ENCODE results near the gene ZNF628.
"Not testable (repeated sequence)": the region's sequence is repeated elsewhere in the genome, so short reads cannot be mapped to it uniquely, and the experiment has no call there.

Gene ZNF628

GRCh38 chr19:55494172-55494761 is 17.9 kb downstream of the ZNF628 start:
- Histone ChIP-seq H4K20me1 (ENCODE audit: insufficient read depth, low read length, poor library complexity, severe bottlenecking) (no peaks in the 10 kb centered on the region), H3K27me3 (ENCODE audit: insufficient read depth, low read length, poor library complexity, severe bottlenecking) (no peaks in the 10 kb centered on the region), H3K36me3 (ENCODE audit: insufficient read depth, low read length) (no peaks in the 10 kb centered on the region), H3K9me2 (replicated peaks; ENCODE audit: low read depth, low read length) (no peaks in the 10 kb centered on the region), H3K4me1 (ENCODE audit: insufficient read depth, low read length, poor library complexity, severe bottlenecking) (no peaks in the 10 kb centered on the region), H3K4me2 (ENCODE audit: low read depth, low read length, poor library complexity, severe bottlenecking) (no peak overlapping the region), H3K4me3 (ENCODE audit: low read length, poor library complexity, severe bottlenecking) (no peak overlapping the region), H3K9ac (ENCODE audit: low read depth, low read length, poor library complexity, severe bottlenecking) (no peak overlapping the region), H3K79me2 (ENCODE audit: insufficient read depth, low read length) (no peaks in the 10 kb centered on the region), H3F3A (ENCODE audit: low read depth) (no peaks in the 10 kb centered on the region), H3K9me3 (ENCODE audit: insufficient read depth, low read depth, low read length) (no peaks in the 10 kb centered on the region), H2AFZ (ENCODE audit: low read length) (no peak overlapping the region)
- TF ChIP-seq CTCF (conservative IDR thresholded peaks at IDR 0.05; ENCODE audit: low read length) (no peak), EZH2phosphoT487 (IDR thresholded peaks at IDR 0.05; ENCODE audit: borderline replicate concordance) (no peak)

GRCh38 chr19:55495646-55496349 is 19.4 kb downstream of the ZNF628 start:
- no peaks in the 10 kb centered on the region for H4K20me1 ChIP-seq (ENCODE audit: insufficient read depth, low read length, poor library complexity, severe bottlenecking)
- H3K79me2 ChIP-seq (ENCODE audit: insufficient read depth, low read length) = peaks cover under 1% of the 10 kb centered on the region; the same call in 1 of the 2 replicates
- H3K4me2 ChIP-seq (ENCODE audit: low read depth, low read length, poor library complexity, severe bottlenecking) = no peak overlapping the region
- H3K36me3 ChIP-seq (ENCODE audit: insufficient read depth, low read length) = no peaks in the 10 kb centered on the region
- no peaks in the 10 kb centered on the region for H3K9me2 ChIP-seq (replicated peaks; ENCODE audit: low read depth, low read length)
- H3K4me1 ChIP-seq (ENCODE audit: insufficient read depth, low read length, poor library complexity, severe bottlenecking) = peaks cover 4% of the 10 kb centered on the region
- no peak overlapping the region for H3K4me3 ChIP-seq (ENCODE audit: low read length, poor library complexity, severe bottlenecking)
- H3K27me3 ChIP-seq (ENCODE audit: insufficient read depth, low read length, poor library complexity, severe bottlenecking) = no peaks in the 10 kb centered on the region
- no peak overlapping the region for H3K9ac ChIP-seq (ENCODE audit: low read depth, low read length, poor library complexity, severe bottlenecking)
- no peaks in the 10 kb centered on the region for H3F3A ChIP-seq (ENCODE audit: low read depth)
- H2AFZ ChIP-seq (ENCODE audit: low read length) = no peak overlapping the region
- no peaks in the 10 kb centered on the region for H3K9me3 ChIP-seq (ENCODE audit: insufficient read depth, low read depth, low read length)
- TF ChIP-seq EZH2phosphoT487 (IDR thresholded peaks at IDR 0.05; ENCODE audit: borderline replicate concordance) = no peak
- TF ChIP-seq CTCF (conservative IDR thresholded peaks at IDR 0.05; ENCODE audit: low read length) = no peak

GRCh38 chr19:55496820-55497219 is 20.4 kb downstream of the ZNF628 start:
- not testable (repeated sequence) for H2AFZ ChIP-seq (ENCODE audit: low read length); H3K4me3 ChIP-seq (ENCODE audit: low read length, poor library complexity, severe bottlenecking); H3K9me3 ChIP-seq (ENCODE audit: insufficient read depth, low read depth, low read length); H3K9ac ChIP-seq (ENCODE audit: low read depth, low read length, poor library complexity, severe bottlenecking); H3K27me3 ChIP-seq (ENCODE audit: insufficient read depth, low read length, poor library complexity, severe bottlenecking); H3F3A ChIP-seq (ENCODE audit: low read depth); H4K20me1 ChIP-seq (ENCODE audit: insufficient read depth, low read length, poor library complexity, severe bottlenecking); H3K36me3 ChIP-seq (ENCODE audit: insufficient read depth, low read length); H3K9me2 ChIP-seq (replicated peaks; ENCODE audit: low read depth, low read length); H3K4me2 ChIP-seq (ENCODE audit: low read depth, low read length, poor library complexity, severe bottlenecking)
- H3K4me1 ChIP-seq (ENCODE audit: insufficient read depth, low read length, poor library complexity, severe bottlenecking) = peaks cover 13% of the 10 kb centered on the region
- peaks cover 11% of the 10 kb centered on the region; the same call in 1 of the 2 replicates for H3K79me2 ChIP-seq (ENCODE audit: insufficient read depth, low read length)
